Spleen (tissue), 7 donors: ENCODE results near the gene PRTN3.

ENCODE experiments used
- CTCF ChIP-seq, 11 experiments: fragments of 200-600 bp in 7 of 11; fragments of 450-650 bp in 4 of 11; sonication (generic) in 4 of 11; IDR thresholded peaks in 8 of 11; conservative IDR thresholded peaks in 3 of 11; 1 replicate in 7 of 11; 2 replicates in 4 of 11; pipeline versions ENCODE4 v1.4.0 to v1.8.0; 2016 to 2021; ENCODE audit warnings: antibody characterized with exemption in 11 of 11, inconsistent platforms in 4 of 11, mild to moderate bottlenecking in 1 of 11
- POLR2A ChIP-seq, 3 donors: fragments of 450-650 bp; IDR thresholded peaks; one replicate each; pipeline ENCODE4 v1.5.1; 2017; ENCODE audit warnings: antibody characterized with exemption in 3 of 3, mild to moderate bottlenecking in 1 of 3
- POLR2AphosphoS5 ChIP-seq, 3 donors: sonication (generic); formaldehyde crosslinking; IDR thresholded peaks; one replicate each; pipeline ENCODE4 v1.5.1; 2017; ENCODE audit warnings: antibody characterized with exemption in 3 of 3
- donor health status: DM: no; HTN: no; CAD: no; lungs with moderate emphysema.
- donor health status: DM: no; HTN: no; CAD: no.
- donor health status: DM: no; HTN: no; CAD: no.

GRCh38 chr19:814152-815078, 26.4 kb upstream of the PRTN3 start:
- peak; percentile 43 to 88 (median 60) for TF ChIP-seq POLR2AphosphoS5 (IDR thresholded peaks at IDR 0.05)
- no peak for TF ChIP-seq CTCF (IDR thresholded peaks at IDR 0.05 in 8 of 11, conservative IDR thresholded peaks at IDR 0.05 in 3 of 11)
- no peak for TF ChIP-seq POLR2A (IDR thresholded peaks at IDR 0.05)
